Right ventricle myocardium inferior (tissue), 1 donor: ENCODE measurements around the gene GCC2. TPM values are rescaled to one million over a fixed set of nuclear protein-coding genes. Genes with fewer than 3 reads are reported as not detected.
"Not testable (repeated sequence)": the region's sequence is repeated elsewhere in the genome, so short reads cannot be mapped to it uniquely, and the experiment has no call there.

ENCODE experiments used
- ATAC-seq: fragments of 200-7000 bp; cut with Tn5 transposase; one replicate; pipeline ENCODE4 v1.9.1; 2020; ENCODE audit warnings: mild to moderate bottlenecking, moderate library complexity
- DNase-seq: peaks from one replicate; pipeline ENCODE4 v3.0.0; 2021; ENCODE audit errors: missing footprints
- intact Hi-C: fragments of 100-400 bp; cut with DNase I; formaldehyde crosslinking; loops from one replicate; pipeline ENCODE4 v1.11.0; 2022
- total RNA-seq: library from RNA; stranded (reverse); fragmentation: NEBNext Ultra II Directional; extraction: Animal tissue kit (Norgen Biotek cat#: 25700); gene quantifications from one replicate; pipeline ENCODE4 v1.2.1, GENCODE V29; 2021
- donor health status: DM: no; HTN: yes; CAD: no; lungs with severe emphysema.

GCC2 gene
- total RNA-seq, 1 donor from 2014 or later, result 24.0 TPM

DNA sequence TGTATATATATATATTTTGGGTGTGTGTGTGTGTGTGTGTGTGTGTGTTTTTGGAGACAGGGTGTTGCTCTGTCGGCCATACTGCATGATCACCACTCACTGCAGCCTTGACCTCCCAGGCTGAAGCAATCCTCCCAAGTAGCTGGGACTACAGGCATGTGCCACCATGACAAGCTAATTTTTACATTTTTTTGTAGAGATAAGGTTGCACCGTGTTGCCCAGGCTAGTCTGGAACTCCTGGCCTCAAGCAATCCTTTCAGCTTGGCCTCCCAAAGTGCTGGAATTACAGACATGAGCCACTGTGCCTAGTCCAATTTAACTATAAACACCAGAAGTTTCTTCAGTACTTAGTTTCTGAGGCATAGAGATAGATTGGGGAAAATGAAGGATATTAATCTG, 103.6 kb downstream of the GCC2 start:
- ATAC-seq (no peak), DNase-seq (no peak)
- intact Hi-C loops, result no loop called here

DNA sequence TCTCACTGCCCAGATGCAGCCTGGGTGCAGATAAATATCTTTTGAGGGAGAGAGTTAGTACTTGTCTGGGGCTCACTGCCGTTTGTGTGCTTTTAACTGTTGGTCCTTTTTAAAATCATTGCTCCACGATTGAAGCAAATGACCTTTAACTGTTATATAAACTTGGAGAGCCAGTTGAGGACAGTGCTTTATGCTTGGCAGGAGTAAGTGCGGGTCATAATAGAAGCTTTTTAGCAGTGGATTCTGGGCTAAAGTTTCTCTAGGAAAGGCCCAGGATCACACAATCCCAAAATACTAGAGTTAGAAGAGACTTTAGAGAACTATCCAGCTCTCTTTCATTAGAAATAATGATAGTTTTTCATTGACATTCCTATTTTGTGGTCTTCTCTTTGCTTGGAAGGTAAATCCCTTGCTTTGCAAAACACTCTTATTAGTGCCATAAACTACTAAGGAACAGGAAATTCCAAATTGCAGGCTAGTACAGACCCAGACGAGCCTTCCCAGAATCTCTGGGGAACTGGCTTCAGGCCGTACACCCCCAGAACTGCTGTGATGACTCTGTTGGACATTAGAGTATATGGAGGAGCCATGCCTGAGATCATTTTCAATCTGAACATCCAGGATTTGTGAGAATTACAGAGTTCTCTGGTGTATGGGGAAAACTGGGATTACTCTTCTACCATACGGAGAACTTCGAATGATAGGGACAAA, 104.4 kb downstream of the GCC2 start:
- DNase-seq, result no peak
- ATAC-seq, result peak; percentile 67
- intact Hi-C loops, result no loop called here

DNA sequence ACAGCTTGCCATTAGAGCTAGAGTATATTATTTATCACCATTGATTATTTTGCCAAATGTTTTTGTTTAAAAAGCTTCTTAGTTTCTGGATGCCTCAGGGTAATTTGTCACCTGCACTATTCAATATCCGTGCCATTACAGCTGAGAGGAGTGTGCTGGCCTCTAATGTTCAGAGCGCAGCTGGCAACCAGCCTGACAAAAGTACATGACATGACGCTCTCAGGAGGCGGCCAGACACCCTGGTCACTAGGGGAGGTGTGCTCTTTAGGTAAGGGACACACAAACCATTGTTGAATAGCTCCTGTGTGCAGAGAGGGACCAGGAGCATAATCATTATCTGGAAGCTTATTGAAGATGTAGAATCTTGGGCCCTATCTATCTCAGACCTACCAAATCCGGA, 105.5 kb downstream of the GCC2 start:
- intact Hi-C loops, result no loop called here
- ATAC-seq (peak; percentile 91), DNase-seq (no peak)

DNA sequence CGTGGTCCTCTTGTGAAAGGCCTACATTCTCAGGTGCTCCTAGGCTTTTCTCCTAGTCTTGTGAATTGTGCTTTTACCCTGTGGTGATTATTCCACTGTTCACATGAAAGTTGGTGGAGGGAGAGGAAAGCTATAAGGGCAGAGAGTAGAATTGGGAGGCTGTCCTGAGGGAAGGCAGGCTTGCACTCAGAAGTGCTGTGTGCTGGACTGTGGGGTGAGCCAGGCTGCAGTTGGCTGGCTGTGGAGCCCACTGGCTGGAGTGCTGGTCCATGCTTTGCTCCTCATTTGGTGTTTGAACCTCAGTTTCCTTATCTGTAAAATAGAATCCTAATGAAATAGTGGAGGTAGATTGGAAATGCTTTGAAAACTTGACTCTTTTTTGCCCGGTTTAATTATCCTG, 106.6 kb downstream of the GCC2 start:
- no peak for DNase-seq
- ATAC-seq, result no peak
- intact Hi-C loops, result no loop called here

DNA sequence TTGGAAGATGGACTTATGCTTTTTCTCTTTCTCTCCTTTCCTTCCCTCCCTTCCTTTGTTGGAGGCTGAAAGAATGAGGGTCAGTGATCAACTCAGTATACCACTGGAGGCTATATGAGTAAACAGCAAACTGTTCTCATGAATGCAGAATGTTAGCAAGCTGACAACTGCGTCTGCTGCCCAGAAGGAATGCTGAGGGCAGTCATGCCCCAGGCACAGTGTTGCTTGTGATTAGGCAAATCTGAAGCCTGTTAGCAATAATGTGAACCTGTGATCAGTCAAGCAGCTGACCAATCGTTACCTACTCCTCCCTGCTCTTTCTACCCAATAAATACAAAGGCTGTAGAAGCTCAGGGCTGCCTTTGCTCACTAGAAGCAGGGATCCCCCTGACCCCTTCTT, 107.6 kb downstream of the GCC2 start:
- ATAC-seq, intact Hi-C loops, DNase-seq: not testable (repeated sequence)

Other genes starting within 250 kb of the GCC2 start
- not detected for gene SULT1C3, start 209.2 kb upstream of the GCC2 start, total RNA-seq
- gene SULT1C2, start 160.3 kb upstream of the GCC2 start, total RNA-seq, result 0.87 TPM
- 2.0 TPM for gene SULT1C4, start 71.3 kb upstream of the GCC2 start, total RNA-seq
- 84.3 TPM for gene LIMS1, start 85.3 kb downstream of the GCC2 start, total RNA-seq